Activated CD8-positive, alpha-beta memory T cell treated with anti-CD3 and anti-CD28 coated beads, Interleukin-2, amount 50 U/mL, for 1 hour (primary cell): ENCODE results near the gene GALC.

Source experiments
- DNase-seq: peaks from one replicate; pipeline ENCODE4 v3.0.0-alpha.2; 2020; ENCODE audit errors: extremely low read depth

Gene GALC

DNA sequence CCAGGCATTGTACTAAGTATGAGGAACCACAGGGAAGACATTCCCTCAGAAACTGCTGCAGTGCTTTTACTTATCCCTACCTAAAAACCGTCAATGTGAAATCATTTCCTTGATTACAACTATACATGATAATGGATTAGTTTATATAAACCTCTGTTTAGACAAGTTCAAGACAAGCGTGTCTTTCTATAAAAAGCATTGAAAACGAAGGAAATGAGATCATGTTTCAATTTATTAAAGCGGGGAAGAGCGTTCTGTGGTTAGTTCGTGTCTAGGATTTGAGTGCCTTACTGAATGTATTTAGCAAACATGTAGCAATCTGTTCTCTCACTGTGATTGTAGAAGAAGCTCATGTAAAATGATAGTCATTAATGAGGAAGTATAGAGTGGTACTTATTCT lies 37.5 kb downstream of the GALC start:
- no peak for DNase-seq

GRCh38 chr14:87952307-87953094 lies 40.5 kb downstream of the GALC start:
- DNase-seq: no peak

DNA sequence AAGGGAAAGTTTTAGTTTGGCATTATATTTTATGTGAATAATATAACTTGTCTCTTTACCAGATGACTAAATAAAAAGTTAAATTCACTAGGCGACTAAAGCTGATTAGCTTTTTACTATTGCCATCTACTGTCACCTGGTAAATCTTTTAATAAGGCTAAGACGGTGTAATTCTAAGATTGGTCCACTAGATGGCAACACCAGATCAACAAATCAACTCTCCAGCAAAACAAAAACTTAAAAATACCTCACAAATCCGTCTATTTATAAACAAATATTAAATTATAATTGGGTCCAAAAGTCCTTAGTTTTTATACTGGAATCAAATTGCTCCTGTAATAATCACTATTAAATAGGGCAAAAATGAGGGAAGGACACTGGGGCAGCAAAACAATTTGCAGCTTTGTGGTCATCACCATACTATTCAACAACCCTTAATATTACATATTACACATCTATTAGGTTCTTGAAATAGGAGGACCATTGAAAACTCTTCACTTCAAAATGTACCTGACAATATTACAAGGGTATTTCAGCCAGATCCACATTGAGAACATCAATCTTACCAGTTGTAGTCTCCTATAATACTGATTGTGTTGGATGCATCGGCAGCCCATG lies 47.9 kb downstream of the GALC start:
- DNase-seq: no peak

- DNase-seq: no peak
These were observed 52.1 kb downstream of the GALC start for GRCh38 chr14:87940894-87941293.

DNA sequence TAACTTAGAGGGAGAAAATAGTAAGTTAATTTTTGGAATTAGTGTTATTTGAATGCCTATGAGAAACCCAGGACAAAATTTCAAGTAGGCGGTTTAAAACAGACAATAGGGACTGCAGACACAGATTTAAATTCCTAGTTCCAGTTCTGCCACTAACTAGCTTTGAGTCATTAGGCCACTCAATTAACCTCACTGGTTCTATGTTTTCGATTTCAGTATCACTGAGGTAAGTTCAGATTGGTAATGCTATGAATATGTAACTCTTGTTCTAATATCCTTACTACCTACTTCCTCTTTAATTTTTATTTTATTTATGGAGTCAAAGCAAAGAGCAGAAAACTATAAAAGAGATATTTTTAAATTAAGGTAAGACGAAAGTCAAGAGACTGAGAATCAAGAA lies 52.6 kb downstream of the GALC start:
- no peak for DNase-seq

- DNase-seq: no peak
These were observed 57.1 kb downstream of the GALC start for GRCh38 chr14:87935886-87936285.

GRCh38 chr14:87935081-87935828 lies 57.7 kb downstream of the GALC start:
- no peak for DNase-seq

GRCh38 chr14:87934185-87934584 lies 58.8 kb downstream of the GALC start:
- no peak for DNase-seq

GRCh38 chr14:87916886-87917275 lies 76.1 kb downstream of the GALC start:
- DNase-seq: no peak

DNA sequence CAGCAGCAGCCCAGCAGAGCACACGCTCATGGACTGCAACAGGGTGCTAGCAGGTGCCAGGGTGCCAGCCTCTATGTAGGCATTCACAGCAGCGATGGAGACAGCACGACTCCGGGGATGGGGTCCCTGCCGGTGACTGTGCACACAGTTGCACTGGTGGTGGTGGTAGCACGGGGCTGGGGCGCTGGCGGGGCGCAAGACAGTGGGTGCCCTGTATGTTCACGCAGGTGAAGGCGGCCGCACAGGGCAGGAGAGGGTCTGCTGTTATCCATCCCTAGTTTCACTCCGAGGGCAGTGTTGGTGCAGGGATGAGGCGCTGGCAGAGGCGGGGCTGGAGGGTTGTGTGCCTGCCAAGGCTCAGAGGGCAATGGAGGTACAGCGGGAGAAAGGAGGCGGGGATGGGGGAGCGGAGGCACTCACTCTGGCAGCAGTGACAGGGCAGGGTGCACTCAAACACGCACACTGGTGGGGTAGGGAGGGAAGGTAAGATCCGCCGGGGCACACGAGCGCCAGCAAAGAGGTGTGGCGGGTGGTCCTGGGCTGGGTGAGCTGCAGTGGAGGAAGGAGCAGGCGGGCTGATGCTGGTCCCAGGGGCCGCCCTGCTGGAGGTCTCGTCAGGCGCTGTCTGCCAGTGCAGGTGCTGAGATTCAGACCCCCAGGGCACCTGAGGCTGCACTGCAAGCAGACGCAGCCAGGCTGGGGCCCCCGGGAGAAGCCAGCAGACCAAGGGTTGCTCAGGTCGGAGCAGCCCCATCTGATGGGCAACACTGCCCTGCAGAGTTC lies 76.7 kb downstream of the GALC start:
- no peak for DNase-seq

DNA sequence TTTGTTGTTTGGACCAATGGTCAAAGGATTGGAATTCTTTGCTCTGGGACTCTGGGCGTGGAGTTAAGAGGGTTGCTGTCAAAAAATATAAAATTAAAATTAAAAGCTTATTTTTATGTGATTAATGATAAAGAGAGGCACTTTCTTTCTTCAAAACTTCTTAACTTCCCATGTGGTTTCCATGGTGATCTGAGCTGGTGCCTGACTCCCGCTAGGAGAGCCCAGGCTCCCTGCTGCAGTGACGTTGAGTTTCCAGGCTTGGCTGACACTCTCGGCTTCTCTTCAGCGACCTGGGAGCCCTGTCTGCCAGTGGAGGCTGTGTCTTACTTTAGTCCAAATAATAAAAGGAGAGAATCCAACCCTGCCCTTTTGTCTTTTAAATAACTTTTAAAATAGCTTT lies 84.4 kb downstream of the GALC start:
- no peak for DNase-seq

DNA sequence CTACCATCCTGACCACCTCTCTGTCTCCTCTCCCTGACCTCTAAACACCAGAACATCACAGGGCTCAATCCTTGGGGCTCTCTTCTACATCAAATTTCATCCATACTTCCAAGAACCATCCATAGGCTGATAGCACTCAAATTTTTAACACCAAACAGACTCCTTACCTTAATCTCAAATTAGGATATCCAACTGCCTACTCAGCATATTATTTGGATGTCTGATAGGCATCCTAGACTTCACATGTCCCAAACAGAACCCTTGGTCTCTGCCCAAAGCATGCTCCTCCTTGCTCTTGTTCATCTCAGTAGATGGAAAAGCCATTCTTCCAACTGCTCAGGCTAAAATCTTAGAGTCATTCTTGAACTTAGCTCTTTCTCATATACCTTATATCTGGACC lies 91.3 kb downstream of the GALC start:
- DNase-seq: no peak

GRCh38 chr14:87901236-87901635 lies 91.7 kb downstream of the GALC start:
- DNase-seq: no peak

GRCh38 chr14:87899228-87899627 lies 93.8 kb downstream of the GALC start:
- no peak for DNase-seq

GRCh38 chr14:87898301-87898700 lies 94.7 kb downstream of the GALC start:
- no peak for DNase-seq

- DNase-seq: no peak
These were observed 96.3 kb downstream of the GALC start for GRCh38 chr14:87896393-87897380.

DNA sequence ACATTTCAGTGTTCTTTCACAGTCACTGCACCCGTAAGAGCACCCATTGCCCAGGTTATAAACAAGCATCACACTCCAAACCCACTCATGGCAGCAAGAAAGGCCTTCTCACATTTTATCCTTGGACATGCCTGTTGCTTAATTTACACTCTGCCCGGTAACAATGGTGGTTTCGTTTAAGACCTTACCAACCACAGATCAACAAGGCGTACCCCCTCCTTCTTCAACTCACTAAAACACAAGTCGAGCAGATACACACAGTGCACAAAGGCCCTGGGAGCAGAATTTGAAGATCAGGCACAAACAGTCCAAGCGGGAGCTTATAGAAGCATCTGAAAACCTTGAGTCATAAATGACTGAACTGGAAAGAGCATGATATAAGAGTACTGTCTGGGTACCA lies 98.1 kb downstream of the GALC start:
- DNase-seq: no peak

DNA sequence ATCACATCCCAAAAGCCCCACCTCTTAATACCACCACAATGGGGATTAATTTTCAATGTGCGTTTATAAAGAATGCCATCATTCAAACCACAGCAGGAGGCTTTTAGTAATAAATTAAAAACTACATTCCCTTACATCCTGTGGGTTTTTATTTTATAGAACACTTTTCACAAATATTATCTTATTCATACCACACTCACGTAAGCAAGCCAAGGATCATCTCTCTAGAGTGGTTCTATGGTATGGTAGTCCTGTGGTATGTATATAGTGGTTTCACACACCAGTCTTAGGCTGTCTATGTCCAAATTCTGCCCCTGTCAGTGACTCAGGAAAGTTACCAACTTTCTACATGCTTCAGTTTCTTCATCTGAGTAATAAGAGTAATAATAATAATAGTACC lies 100.2 kb downstream of the GALC start:
- no peak for DNase-seq

- DNase-seq: no peak
These were observed 104.6 kb downstream of the GALC start for GRCh38 chr14:87888136-87888999.

DNA sequence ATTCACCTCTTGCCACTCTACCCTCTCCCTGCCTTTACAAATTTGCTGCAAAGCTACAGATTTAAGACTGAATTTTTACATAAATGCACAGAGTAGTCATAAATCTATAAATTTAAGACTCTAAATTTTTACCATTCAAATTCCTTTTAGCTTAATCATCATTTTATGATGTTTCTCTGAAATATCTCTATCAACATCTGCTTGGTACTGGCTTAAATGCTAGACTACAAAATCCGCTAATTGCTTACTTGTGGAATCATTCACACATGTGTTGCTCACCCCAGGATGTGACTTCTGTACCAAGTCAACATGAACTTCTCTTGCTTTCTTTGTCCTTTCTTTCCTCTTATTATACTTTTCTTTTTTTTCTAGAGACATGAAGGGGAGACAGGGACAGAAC lies 109.2 kb downstream of the GALC start:
- DNase-seq: no peak
